ENCODE results near the gene ABCD2. TPM values are rescaled to one million over a fixed set of nuclear protein-coding genes. Genes with fewer than 3 reads are reported as not detected.

The ABCD2 gene
- total RNA-seq, 1 experiment from 2014 or later: not detected

- no peak overlapping the region for H3K4me3 Mint-ChIP-seq
- H3K4ac ChIP-seq (ENCODE audit: low read depth, low read length): no peak overlapping the region
- H3K14ac ChIP-seq (ENCODE audit: insufficient read depth, low read length): no peak overlapping the region
- no peak overlapping the region for H2BK120ac ChIP-seq (ENCODE audit: low read depth, low read length, poor library complexity, severe bottlenecking)
- no peaks in the 10 kb centered on the region for H3K4me1 ChIP-seq (ENCODE audit: insufficient read depth, low read length)
- no peak overlapping the region for H2AFZ ChIP-seq (ENCODE audit: low read length)
- DNase-seq: no peak
- no peak overlapping the region for H3K27ac ChIP-seq (ENCODE audit: insufficient read length, low read depth, low read length)
- H4K91ac ChIP-seq (ENCODE audit: insufficient read length, low read depth, low read length): no peak overlapping the region
- no peaks in the 10 kb centered on the region for H3K36me3 Mint-ChIP-seq (ENCODE audit: insufficient read depth in 1 of 3, low read depth in 3 of 3)
- H4K5ac ChIP-seq (ENCODE audit: insufficient read length, low read depth, low read length): no peak overlapping the region
- TF ChIP-seq CTCF (conservative IDR thresholded peaks at IDR 0.05): no peak
- no peak overlapping the region for H2BK5ac ChIP-seq (ENCODE audit: insufficient read length, low read length)
- H4K8ac ChIP-seq (replicated peaks; ENCODE audit: insufficient read length, low read depth, low read length): no peak overlapping the region
- H4K20me1 ChIP-seq (ENCODE audit: control insufficient read depth, insufficient read depth, insufficient read length): no peaks in the 10 kb centered on the region
- no peak overlapping the region for H2BK12ac ChIP-seq (ENCODE audit: insufficient read length, low read depth, low read length)
- no peak overlapping the region for H3K9ac ChIP-seq (ENCODE audit: extremely low read depth, insufficient read length, low read length)
- H3K27ac Mint-ChIP-seq: no peak overlapping the region
- H3K23ac ChIP-seq (ENCODE audit: insufficient read length, low read depth, low read length): no peak overlapping the region
- peaks cover 3% of the 10 kb centered on the region for H3K23me2 ChIP-seq (ENCODE audit: insufficient read length, low read depth, low read length, poor library complexity, severe bottlenecking)
- no peaks in the 10 kb centered on the region for H3K9me3 ChIP-seq (ENCODE audit: control insufficient read depth, low read depth, low read length)
- no peak overlapping the region for H2BK15ac ChIP-seq (ENCODE audit: low read depth, low read length)
- no peak overlapping the region for H2AK5ac ChIP-seq (ENCODE audit: insufficient read length, low read length)
- H3K56ac ChIP-seq (ENCODE audit: insufficient read length, low read depth, low read length): no peak overlapping the region
- no peaks in the 10 kb centered on the region for H3K79me1 ChIP-seq (ENCODE audit: insufficient read depth, low read depth, low read length, poor library complexity, severe bottlenecking)
- peaks cover 13% of the 10 kb centered on the region for H3K27me3 Mint-ChIP-seq (ENCODE audit: low read depth)
- H2BK20ac ChIP-seq (ENCODE audit: low read depth, low read length, poor library complexity, severe bottlenecking): no peak overlapping the region
- H3K9me3 Mint-ChIP-seq: no peaks in the 10 kb centered on the region
- no peak overlapping the region for H3K18ac ChIP-seq (ENCODE audit: insufficient read length, low read depth, low read length)
- H3T11ph ChIP-seq (ENCODE audit: low read length): no peak overlapping the region
- peak overlapping the region; percentile 61 for H3K4me2 ChIP-seq (ENCODE audit: insufficient read depth, insufficient read length, low read length)
- no CpG with 5 or more reads among the region's 10 CpGs for WGBS (ENCODE audit: extremely low coverage, insufficient read length, low lambda C conversion rate)
- H3K27me3 ChIP-seq (ENCODE audit: insufficient read depth, low read length): no peaks in the 10 kb centered on the region
- H3K79me2 ChIP-seq (ENCODE audit: insufficient read depth, low read length): no peaks in the 10 kb centered on the region
- H3K4me1 Mint-ChIP-seq: peaks cover 4 to 5% of the 10 kb centered on the region in 2 experiments
Measured at GRCh38 chr12:39619316-39619659, 315 bp downstream of the ABCD2 start.

Measured in H9 (cell line).